IPS-15b (cell line): ENCODE results near the gene SLC35A2.
"Not testable (repeated sequence)": the region's sequence is repeated elsewhere in the genome, so short reads cannot be mapped to it uniquely, and the experiment has no call there.

Experiments used
- H3K27me3 ChIP-seq: one replicate; pipeline ENCODE4 v1.6.1; 2013; ENCODE audit warnings: low read length; ENCODE audit not compliant: control insufficient read depth, insufficient read depth
- H3K36me3 ChIP-seq: one replicate; pipeline ENCODE4 v1.6.1; 2013; ENCODE audit warnings: low read length; ENCODE audit not compliant: control insufficient read depth, insufficient read depth
- H3K4me1 ChIP-seq: one replicate; pipeline ENCODE4 v1.6.1; 2013; ENCODE audit warnings: mild to moderate bottlenecking, low read length; ENCODE audit not compliant: control insufficient read depth, insufficient read depth
- H3K4me3 ChIP-seq: one replicate; pipeline ENCODE4 v1.5.1; 2013; ENCODE audit warnings: low read depth, low read length
- H3K9ac ChIP-seq: one replicate; pipeline ENCODE4 v1.6.1; 2013; ENCODE audit warnings: low read depth, mild to moderate bottlenecking, low read length
- H3K9me3 ChIP-seq: one replicate; pipeline ENCODE4 v1.6.1; 2013; ENCODE audit warnings: mild to moderate bottlenecking, low read length; ENCODE audit not compliant: control insufficient read depth, insufficient read depth

SLC35A2 gene

GRCh38 chrX:48872017-48872416 lies 39.4 kb downstream of the SLC35A2 start:
- H3K9me3 ChIP-seq, H3K27me3 ChIP-seq, H3K36me3 ChIP-seq, H3K9ac ChIP-seq, H3K4me3 ChIP-seq, H3K4me1 ChIP-seq: not testable (repeated sequence)

- Histone ChIP-seq H3K27me3 (no peaks in the 10 kb centered on the region), H3K4me1 (no peaks in the 10 kb centered on the region), H3K36me3 (no peaks in the 10 kb centered on the region), H3K9ac (no peak overlapping the region), H3K4me3 (no peak overlapping the region), H3K9me3 (no peaks in the 10 kb centered on the region)
These were observed 47.2 kb downstream of the SLC35A2 start for GRCh38 chrX:48864210-48864609.

GRCh38 chrX:48854898-48855297 lies 56.5 kb downstream of the SLC35A2 start:
- Histone ChIP-seq H3K4me3 (no peak overlapping the region), H3K36me3 (no peaks in the 10 kb centered on the region), H3K4me1 (no peaks in the 10 kb centered on the region), H3K9ac (no peak overlapping the region), H3K9me3 (no peaks in the 10 kb centered on the region), H3K27me3 (no peaks in the 10 kb centered on the region)

- H3K27me3 ChIP-seq, H3K4me1 ChIP-seq, H3K4me3 ChIP-seq, H3K36me3 ChIP-seq, H3K9me3 ChIP-seq, H3K9ac ChIP-seq: not testable (repeated sequence)
These were observed 57.2 kb downstream of the SLC35A2 start for GRCh38 chrX:48854121-48854804.

- H3K4me1 ChIP-seq, H3K9ac ChIP-seq, H3K36me3 ChIP-seq, H3K9me3 ChIP-seq, H3K27me3 ChIP-seq, H3K4me3 ChIP-seq: not testable (repeated sequence)
These were observed 58.0 kb downstream of the SLC35A2 start for GRCh38 chrX:48853494-48853893.
